HG02571 (cell line): ENCODE results near the gene PSMB1.
"Not testable (repeated sequence)": the region's sequence is repeated elsewhere in the genome, so short reads cannot be mapped to it uniquely, and the experiment has no call there.

ENCODE experiments used
- ATAC-seq: cut with Tn5 transposase; IDR thresholded peaks from one replicate; pipeline ENCODE4 v1.9.1; 2021; ENCODE audit warnings: mild to moderate bottlenecking, moderate library complexity; ENCODE audit not compliant: unreplicated experiment

Gene PSMB1

GRCh38 chr6:170536671-170537070 is 16.4 kb downstream of the PSMB1 start:
- ATAC-seq: no peak

- no peak for ATAC-seq
Measured at GRCh38 chr6:170535004-170535403, 18.1 kb downstream of the PSMB1 start.

GRCh38 chr6:170533792-170534191 is 19.3 kb downstream of the PSMB1 start:
- ATAC-seq: no peak

DNA sequence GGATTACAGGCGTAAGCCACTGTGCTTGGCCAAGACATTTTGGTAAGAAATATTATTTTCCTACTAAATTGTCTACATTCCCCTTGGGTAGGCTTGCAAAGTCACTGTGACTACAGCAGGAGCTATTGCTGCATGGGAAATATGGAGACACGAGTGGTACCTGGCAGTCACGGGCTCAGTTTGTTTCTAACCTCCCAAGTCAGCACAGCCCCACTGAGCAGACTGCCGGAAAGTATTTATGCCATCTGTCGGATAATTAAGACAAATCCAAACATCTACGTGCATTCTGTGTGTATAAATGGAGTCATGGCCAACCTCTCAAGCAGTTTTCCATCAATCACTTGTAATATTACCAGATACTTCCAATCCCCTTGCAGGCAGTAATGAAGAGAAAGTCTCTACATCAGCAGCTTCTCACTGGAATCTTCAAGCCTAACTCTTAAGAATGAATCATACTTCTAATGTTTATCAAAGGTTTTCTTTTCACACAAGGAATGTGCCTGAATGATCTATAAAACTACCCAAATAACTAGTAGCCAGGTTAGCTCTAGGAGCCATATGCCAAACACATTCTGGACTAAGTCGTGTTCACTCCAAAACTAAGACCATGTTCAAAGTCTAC is 20.1 kb downstream of the PSMB1 start:
- no peak for ATAC-seq

GRCh38 chr6:170529839-170530469 is 23.2 kb downstream of the PSMB1 start:
- ATAC-seq: no peak

GRCh38 chr6:170527995-170528394 is 25.1 kb downstream of the PSMB1 start:
- ATAC-seq: not testable (repeated sequence)

DNA sequence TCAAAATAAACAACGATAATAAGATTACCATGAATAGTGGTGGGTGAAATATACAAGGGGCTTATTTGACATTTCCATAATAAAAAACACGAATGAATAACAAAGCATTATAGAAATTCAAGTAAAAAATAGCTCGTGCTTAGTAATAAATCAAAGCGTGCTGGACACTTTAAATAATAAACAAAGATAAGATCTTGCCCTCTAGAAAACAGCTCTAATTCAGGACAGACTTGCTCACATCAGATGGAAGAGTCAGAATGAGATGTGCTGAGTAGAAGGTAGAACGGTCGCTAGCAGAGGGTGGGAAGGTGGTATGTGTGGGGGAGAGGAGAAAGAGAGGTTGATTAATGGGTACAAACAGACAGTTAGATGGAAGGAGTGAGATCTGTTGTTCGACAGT is 27.3 kb downstream of the PSMB1 start:
- ATAC-seq: no peak

DNA sequence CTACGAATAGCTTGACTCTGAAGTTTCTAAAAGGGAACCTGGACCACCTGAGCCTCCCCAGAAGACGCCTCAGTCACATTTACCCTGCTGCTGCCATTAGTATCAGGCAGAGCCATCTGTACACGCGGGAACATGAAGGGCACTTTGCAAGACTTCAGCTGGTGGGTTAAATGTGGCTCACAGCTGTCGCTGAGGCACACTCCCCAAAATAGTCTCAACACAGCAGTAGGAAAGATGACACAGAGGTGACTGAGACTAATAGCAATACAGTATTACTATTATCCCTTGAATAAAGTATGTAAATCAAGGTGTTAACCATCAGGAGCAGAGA is 29.0 kb downstream of the PSMB1 start:
- ATAC-seq: no peak

- ATAC-seq: no peak
Measured at GRCh38 chr6:170523256-170524171, 29.6 kb downstream of the PSMB1 start.

GRCh38 chr6:170522565-170523183 is 30.4 kb downstream of the PSMB1 start:
- ATAC-seq: no peak

GRCh38 chr6:170516783-170517616 is 36.1 kb downstream of the PSMB1 start:
- ATAC-seq: peak; percentile 79

GRCh38 chr6:170514908-170515307 is 38.2 kb downstream of the PSMB1 start:
- no peak for ATAC-seq

DNA sequence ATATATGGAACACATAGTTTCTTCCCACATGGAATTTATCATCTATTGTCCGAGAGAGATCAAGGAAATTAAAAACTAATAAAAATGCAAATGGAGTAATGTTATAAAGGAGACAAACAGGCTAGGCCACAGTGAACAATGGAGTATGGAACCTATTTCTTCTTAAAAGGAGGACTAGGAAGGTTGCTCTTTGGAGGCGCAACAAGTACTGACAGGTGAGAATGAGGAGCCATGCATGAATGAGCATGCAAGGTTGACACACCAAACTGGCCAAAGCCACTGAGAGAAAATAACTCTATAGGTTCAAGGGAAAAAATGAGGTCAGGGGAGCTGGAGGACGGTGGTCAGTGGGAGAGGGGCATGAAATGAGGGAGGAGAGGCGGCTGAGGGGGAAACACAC is 40.9 kb downstream of the PSMB1 start:
- ATAC-seq: no peak

DNA sequence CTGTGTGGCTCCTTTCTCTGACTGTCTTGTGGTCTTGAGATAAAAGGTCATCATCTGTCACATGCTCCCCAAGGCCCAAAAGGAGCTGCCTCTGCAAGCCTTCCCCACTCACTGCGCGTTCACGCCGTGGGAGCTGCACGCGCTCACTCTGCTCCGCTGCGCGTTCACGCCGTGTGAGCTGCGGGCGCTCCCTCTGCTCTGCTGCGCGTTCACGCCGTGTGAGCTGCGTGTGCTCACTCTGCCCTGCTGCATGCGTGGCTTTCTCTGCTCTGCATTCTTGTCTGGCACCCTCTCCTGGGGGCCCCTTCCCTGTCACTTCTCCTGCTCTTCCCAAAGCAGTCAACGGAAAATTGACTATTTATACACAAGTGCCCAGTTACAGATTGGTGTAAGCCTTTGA is 42.5 kb downstream of the PSMB1 start:
- ATAC-seq: no peak

DNA sequence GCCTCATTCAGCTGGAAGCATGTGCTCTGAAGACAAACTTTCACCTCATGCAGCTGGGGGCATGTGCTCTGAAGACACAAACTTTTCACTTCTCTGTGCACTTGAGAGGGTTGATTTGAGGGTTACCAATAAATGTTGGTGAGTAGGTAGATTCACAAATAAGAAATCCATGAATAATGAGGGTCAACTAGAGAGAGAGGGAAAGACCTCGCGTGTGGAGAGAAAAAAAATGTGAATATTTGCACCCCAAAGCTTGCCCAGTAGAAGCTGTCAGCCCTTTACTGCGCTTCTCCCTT is 43.4 kb downstream of the PSMB1 start:
- no peak for ATAC-seq

GRCh38 chr6:170508892-170509722 is 44.0 kb downstream of the PSMB1 start:
- not testable (repeated sequence) for ATAC-seq

GRCh38 chr6:170508275-170508674 is 44.8 kb downstream of the PSMB1 start:
- ATAC-seq: not testable (repeated sequence)

DNA sequence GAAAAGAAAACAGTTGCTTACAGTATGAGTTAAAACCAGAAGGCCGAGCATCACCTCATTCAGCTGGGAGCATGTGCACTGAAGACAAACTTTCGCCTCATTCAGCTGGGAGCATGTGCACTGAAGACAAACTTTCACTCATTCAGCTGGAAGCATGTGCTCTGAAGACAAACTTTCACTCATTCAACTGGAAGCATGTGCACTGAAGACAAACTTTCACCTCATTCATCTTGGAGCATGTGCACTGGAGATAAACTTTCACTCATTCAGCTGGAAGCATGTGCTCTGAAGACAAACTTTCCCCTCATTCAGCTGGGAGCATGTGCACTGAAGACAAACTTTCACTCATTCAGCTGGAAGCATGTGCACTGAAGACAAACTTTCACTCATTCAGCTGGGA is 45.4 kb downstream of the PSMB1 start:
- ATAC-seq: not testable (repeated sequence)

DNA sequence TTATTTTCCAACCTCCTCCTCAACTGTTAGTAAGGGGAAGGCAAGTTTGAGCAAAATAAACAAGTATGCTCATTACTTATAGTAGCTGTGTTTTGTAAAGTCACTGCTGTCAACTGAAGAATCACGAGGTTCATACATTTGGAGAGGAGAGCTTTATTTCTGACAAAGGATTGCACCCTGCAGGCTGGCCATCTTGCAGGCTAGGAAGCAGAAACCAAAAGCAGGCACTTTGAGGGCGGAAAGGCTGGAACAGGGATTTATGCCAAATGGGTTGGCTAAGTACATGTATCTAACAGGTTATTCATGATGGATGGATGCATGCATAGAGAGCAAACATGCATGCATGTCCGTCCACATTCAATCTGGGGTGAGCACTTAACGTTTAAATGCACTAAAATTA is 46.7 kb downstream of the PSMB1 start:
- ATAC-seq: no peak

DNA sequence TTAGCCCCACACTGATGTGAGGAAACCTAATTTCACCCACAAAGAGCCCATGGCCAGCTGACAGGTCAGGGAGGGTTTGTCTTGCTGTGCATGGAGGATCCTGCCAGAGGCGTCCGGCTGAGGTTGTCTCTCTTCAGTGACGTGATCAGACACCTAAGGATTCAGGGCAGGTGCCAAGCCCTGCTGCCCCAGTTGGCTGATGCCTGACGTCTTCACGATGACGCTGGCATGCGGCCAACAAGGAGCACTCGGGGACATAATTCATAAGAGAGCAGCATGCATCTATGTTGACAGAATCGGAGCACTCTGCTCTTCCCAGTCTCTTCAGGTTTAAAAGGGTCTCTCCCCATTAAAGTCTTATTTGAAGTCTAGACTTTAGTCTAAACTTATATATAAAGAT is 47.8 kb downstream of the PSMB1 start:
- ATAC-seq: no peak
